AG09319 (cell line): ENCODE data around the gene PTPRJ.

ENCODE experiments used
- DNase-seq: peaks from one replicate; pipeline ENCODE4 v3.0.0-alpha.2; 2010; ENCODE audit warnings: low read depth; ENCODE audit errors: extremely low read depth
- TF ChIP-seq, protein P1 (sequence below): IDR thresholded peaks from 2 replicates; pipeline ENCODE4 v1.5.1; 2011; ENCODE audit warnings: low read depth, mild to moderate bottlenecking, inconsistent platforms, low read length, moderate library complexity

Gene PTPRJ

GRCh38 chr11:48167380-48167779, 187.0 kb downstream of the PTPRJ start:
- TF ChIP-seq, protein P1, sequence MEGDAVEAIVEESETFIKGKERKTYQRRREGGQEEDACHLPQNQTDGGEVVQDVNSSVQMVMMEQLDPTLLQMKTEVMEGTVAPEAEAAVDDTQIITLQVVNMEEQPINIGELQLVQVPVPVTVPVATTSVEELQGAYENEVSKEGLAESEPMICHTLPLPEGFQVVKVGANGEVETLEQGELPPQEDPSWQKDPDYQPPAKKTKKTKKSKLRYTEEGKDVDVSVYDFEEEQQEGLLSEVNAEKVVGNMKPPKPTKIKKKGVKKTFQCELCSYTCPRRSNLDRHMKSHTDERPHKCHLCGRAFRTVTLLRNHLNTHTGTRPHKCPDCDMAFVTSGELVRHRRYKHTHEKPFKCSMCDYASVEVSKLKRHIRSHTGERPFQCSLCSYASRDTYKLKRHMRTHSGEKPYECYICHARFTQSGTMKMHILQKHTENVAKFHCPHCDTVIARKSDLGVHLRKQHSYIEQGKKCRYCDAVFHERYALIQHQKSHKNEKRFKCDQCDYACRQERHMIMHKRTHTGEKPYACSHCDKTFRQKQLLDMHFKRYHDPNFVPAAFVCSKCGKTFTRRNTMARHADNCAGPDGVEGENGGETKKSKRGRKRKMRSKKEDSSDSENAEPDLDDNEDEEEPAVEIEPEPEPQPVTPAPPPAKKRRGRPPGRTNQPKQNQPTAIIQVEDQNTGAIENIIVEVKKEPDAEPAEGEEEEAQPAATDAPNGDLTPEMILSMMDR = no peak
- DNase-seq = no peak

DNA sequence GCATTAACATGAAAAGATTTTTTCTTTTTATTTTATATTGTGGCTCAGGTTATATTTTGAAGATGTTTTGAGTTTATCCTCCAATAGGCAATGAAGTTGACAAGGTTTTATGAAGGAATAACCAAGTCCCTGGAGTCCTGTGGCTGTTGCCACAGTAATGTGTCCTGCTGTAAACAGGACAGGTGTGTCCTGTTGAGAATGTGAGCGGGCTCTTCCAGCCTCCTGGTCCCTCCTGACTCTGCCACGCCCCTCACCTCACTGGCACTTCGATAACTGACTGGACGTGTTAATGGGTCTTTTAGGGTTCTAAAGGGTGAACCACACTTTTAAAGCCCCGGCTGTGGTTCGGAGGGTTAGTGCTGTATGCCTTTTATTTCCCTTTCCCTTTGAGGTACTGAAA, 188.5 kb downstream of the PTPRJ start:
- TF ChIP-seq, protein P1 = no peak
- no peak for DNase-seq

- TF ChIP-seq, protein P1 = no peak
- no peak for DNase-seq
These were observed 188.9 kb downstream of the PTPRJ start for GRCh38 chr11:48169259-48169658.

DNA sequence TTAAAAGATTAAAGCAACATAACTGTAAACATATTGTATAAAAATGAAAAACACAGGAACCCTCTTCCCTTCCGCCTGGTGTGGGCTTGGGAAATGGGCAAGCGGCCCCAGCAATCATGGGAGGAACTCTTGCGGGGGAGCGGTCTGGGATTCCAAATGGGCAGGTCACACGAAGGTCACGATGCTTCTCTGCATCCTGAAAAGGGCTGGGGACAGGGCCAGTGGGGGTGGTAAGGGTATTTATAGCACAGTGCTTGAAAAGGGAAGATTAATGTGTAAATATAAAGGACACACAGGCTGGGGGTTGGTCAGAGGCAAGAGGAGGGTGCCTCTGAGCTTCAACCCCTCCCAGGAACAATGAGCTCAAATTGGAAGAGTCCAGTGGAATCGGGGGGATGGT, 189.4 kb downstream of the PTPRJ start:
- DNase-seq = no peak
- TF ChIP-seq, protein P1 = no peak

- peak; percentile 20 for DNase-seq
- TF ChIP-seq, protein P1 = no peak
These were observed 190.2 kb downstream of the PTPRJ start for GRCh38 chr11:48170241-48171233.

- peak; percentile 31 for DNase-seq
- TF ChIP-seq, protein P1 = no peak; the same call in none of the 2 replicates
These were observed 192.7 kb downstream of the PTPRJ start for GRCh38 chr11:48172818-48173609.

GRCh38 chr11:48177661-48178060, 197.3 kb downstream of the PTPRJ start:
- no peak for DNase-seq
- TF ChIP-seq, protein P1 = no peak
